HepG2 (cell line): ENCODE measurements around the gene FAM72C. TPM values are rescaled to one million over a fixed set of nuclear protein-coding genes. Genes with fewer than 3 reads are reported as not detected.
"Not testable (repeated sequence)": the region's sequence is repeated elsewhere in the genome, so short reads cannot be mapped to it uniquely, and the experiment has no call there.

Experiments used
- ATAC-seq: fragments of 200-7000 bp; cut with Tn5 transposase; 3 replicates; pipeline ENCODE4 v1.9.1; 2020; ENCODE audit warnings: mild to moderate bottlenecking, moderate library complexity
- BruUV-seq: library from RNA; stranded (reverse); fragments of 400-500 nt; replicated peaks from 2 replicates; lab custom pipeline; 2021; lab: Mats Ljungman, UMichigan
- CTCF ChIA-PET: fragments of 300-600 bp; formaldehyde crosslinking; extraction: SDS; loops from one replicate; lab custom pipeline; 2021; ENCODE audit warnings: low total read pairs, inconsistent platforms, low intra/inter-chr PET ratio; lab: Yijun Ruan, JAX
- POLR2A ChIA-PET: fragments of 350-600 bp; sonication (Branson Sonifier 250); formaldehyde crosslinking; loops from one replicate; lab custom pipeline; 2020; ENCODE audit warnings: antibody characterized with exemption, inconsistent platforms; lab: Yijun Ruan, JAX
- DNase-seq: peaks from one replicate; pipeline ENCODE4 v3.0.0-alpha.2; 2015; ENCODE audit warnings: low spot score
- FAIRE-seq: peaks from 3 replicates; lab custom pipeline; 2011; peaks lifted over from hg19 to GRCh38; lab: Jason Lieb, UNC
- H2AFZ ChIP-seq: one replicate; pipeline ENCODE4 v1.6.1; 2011; ENCODE audit warnings: low read length, inconsistent platforms
- H3K27ac ChIP-seq: fragments of 300-600 bp; 3 replicates; pipeline ENCODE4 v1.8.0; 2011; ENCODE audit warnings: mixed run types, mild to moderate bottlenecking, mixed read lengths, low read length, inconsistent platforms; ENCODE audit not compliant: insufficient read depth; ENCODE audit errors: extremely low read length
- H3K27me3 ChIP-seq, 2 experiments: fragments of 200-600 bp in 1 of 2; 2 replicates in 1 of 2; 3 replicates in 1 of 2; pipeline versions ENCODE4 v1.6.0 to v1.8.0; 2011; ENCODE audit warnings: low read length in 2 of 2, mild to moderate bottlenecking in 2 of 2, moderate library complexity in 2 of 2, inconsistent platforms in 1 of 2; ENCODE audit not compliant: insufficient read depth in 2 of 2, control insufficient read depth in 1 of 2
- H3K36me3 ChIP-seq, 2 experiments: fragments of 200-600 bp in 1 of 2; replicated peaks in 1 of 2; 2 replicates in 1 of 2; 3 replicates in 1 of 2; pipeline versions ENCODE4 v1.5.1 to v1.8.0; 2011; ENCODE audit warnings: low read length in 2 of 2, inconsistent platforms in 1 of 2; ENCODE audit not compliant: insufficient read depth in 2 of 2, control insufficient read depth in 1 of 2
- H3K4me1 ChIP-seq: 2 replicates; pipeline ENCODE4 v1.5.1; 2012; ENCODE audit warnings: low read length, inconsistent platforms; ENCODE audit not compliant: insufficient read depth
- H3K4me2 ChIP-seq: 2 replicates; pipeline ENCODE4 v1.6.0; 2011; ENCODE audit warnings: low read depth, low read length, inconsistent platforms
- H3K4me3 ChIP-seq, 3 experiments: fragments of 200-600 bp in 1 of 3; sonication (generic), shearing (Covaris generic) in 1 of 3; replicated peaks in 1 of 3; 2 replicates each; pipeline ENCODE4 v1.5.1; 2011 to 2016; ENCODE audit warnings: low read length in 3 of 3, inconsistent platforms in 2 of 3, low read depth in 2 of 3, mild to moderate bottlenecking in 2 of 3, control low read depth in 1 of 3, mixed read lengths in 1 of 3; ENCODE audit not compliant: insufficient read depth in 1 of 3
- H3K79me2 ChIP-seq: one replicate; pipeline ENCODE4 v1.6.1; 2011; ENCODE audit warnings: low read length, inconsistent platforms; ENCODE audit not compliant: insufficient read depth
- H3K9ac ChIP-seq: 2 replicates; pipeline ENCODE4 v1.6.0; 2011; ENCODE audit warnings: mild to moderate bottlenecking, low read depth, low read length, inconsistent platforms; ENCODE audit not compliant: insufficient read depth
- H3K9me3 ChIP-seq: 2 replicates; pipeline ENCODE4 v1.5.1; 2012; ENCODE audit warnings: mild to moderate bottlenecking, low read length
- H4K20me1 ChIP-seq: 2 replicates; pipeline ENCODE4 v1.6.0; 2011; ENCODE audit warnings: inconsistent platforms, mild to moderate bottlenecking, low read length, moderate library complexity; ENCODE audit not compliant: insufficient read depth
- WGBS: methylation state at CpG from one replicate; pipeline ENCODE4 v1.1.6; 2017; ENCODE audit warnings: low lambda C conversion rate; 5-methylcytosine and 5-hydroxymethylcytosine counted together
- in situ Hi-C: cut with HindIII; loops from 2 replicates; pipeline ENCODE4 v1.10.0; 2017; ENCODE audit warnings: low pct_unique_long_range_greater_than_20kb; ENCODE audit not compliant: extremely low pct_ligation_motif_present
- intact Hi-C: fragments of 100-400 bp; cut with micrococcal nuclease; formaldehyde crosslinking; loops from one replicate; pipeline ENCODE4 v1.10.0; 2022; ENCODE audit not compliant: unreplicated experiment
- polyA plus RNA-seq, 8 experiments: library from polyadenylated mRNA; depleted of rRNA in 3 of 8; stranded (reverse) in 7 of 8; unstranded in 1 of 8; fragments of >200 nt; fragmentation: Illumina TruSeq in 4 of 8; extraction: Trizol in 4 of 8; gene quantifications; 2 replicates each; pipeline versions ENCODE4 v1.2.1 to v1.2.3, GENCODE V29; 2011 to 2016; ENCODE audit warnings: low read depth in 4 of 8, missing spikeins in 1 of 8, mixed read lengths in 1 of 8; ENCODE audit not compliant: insufficient read depth in 1 of 8
- small RNA-seq, 3 experiments: library from RNA; depleted of rRNA; stranded (forward); fragments of <200 nt; gene quantifications; one replicate each; pipeline ENCODE3, GENCODE V24; 2012; ENCODE audit warnings: low read depth in 2 of 3, low replicate concordance in 1 of 3; ENCODE audit not compliant: insufficient read length in 3 of 3, insufficient read depth in 2 of 3
- total RNA-seq, 5 experiments: library from RNA; depleted of rRNA; stranded (reverse); fragments of >200 nt; fragmentation: Illumina TruSeq; extraction: Trizol; gene quantifications; 2 replicates each; pipeline ENCODE4 v1.2.3, GENCODE V29; 2016; ENCODE audit warnings: low read depth in 1 of 5

FAM72C gene
- total and polyA plus RNA-seq, 2 of the 13 experiments (the other 11 are each of a cell fraction or from before 2014, with no cell fraction given) = 2.8 to 3.9 TPM

DNA sequence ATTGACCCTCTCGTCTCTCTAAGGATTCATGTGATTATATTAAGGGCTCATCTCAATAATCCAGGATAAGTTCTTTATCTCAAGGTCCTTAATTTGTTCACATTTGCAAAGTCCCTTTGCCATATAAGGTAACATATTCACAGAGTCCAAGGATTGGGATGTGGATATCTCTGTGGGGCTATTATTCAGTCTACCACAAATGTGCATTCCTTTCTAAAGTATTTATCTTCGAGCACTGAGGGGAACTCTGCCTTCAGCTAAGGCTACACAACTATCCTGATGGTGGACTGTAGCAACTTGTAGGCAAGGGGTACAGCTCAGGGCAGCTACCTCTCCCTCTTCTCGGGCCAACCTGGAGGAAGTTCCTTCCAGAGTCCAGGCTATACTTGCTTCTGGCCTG, 53.2 kb downstream of the FAM72C start:
- POLR2A ChIA-PET, FAIRE-seq, H3K4me1 ChIP-seq, H4K20me1 ChIP-seq, H2AFZ ChIP-seq, H3K4me2 ChIP-seq, ATAC-seq, DNase-seq, in situ Hi-C loops, intact Hi-C loops, H3K9ac ChIP-seq, H3K27ac ChIP-seq, H3K4me3 ChIP-seq, H3K36me3 ChIP-seq, H3K27me3 ChIP-seq, H3K9me3 ChIP-seq, CTCF ChIA-PET, H3K79me2 ChIP-seq, BruUV-seq: not testable (repeated sequence)
- 0% methylated on average over 1 of the region's 3 CpGs for WGBS

DNA sequence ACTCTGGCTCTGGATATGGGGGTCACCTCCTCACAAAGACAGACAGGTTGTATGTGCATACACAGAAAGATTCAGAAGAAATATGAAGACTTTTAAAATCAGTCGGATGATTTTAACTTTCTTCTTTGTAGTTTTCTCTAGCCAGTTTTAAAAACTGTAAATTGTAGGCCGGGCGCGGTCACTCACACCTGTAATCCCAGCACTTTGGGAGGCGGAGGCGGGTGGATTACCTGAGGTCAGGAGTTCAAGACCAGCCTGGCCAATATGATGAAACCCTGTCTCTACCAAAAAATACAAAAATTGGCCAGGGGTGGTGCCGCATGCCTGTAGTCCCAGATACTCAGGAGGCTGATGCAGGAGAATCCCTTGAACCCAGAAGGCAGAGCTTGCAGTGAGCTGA, 58.1 kb downstream of the FAM72C start:
- H3K9ac ChIP-seq, H3K27ac ChIP-seq, H3K36me3 ChIP-seq, in situ Hi-C loops, FAIRE-seq, H3K4me3 ChIP-seq, H3K9me3 ChIP-seq, H3K27me3 ChIP-seq, H2AFZ ChIP-seq, intact Hi-C loops, H3K4me2 ChIP-seq, H3K79me2 ChIP-seq, DNase-seq, ATAC-seq, BruUV-seq, POLR2A ChIA-PET, CTCF ChIA-PET, H4K20me1 ChIP-seq, H3K4me1 ChIP-seq: not testable (repeated sequence)
- WGBS = 81% methylated on average over 7 of the region's 7 CpGs

Small RNAs within 50 kb of the gene (small RNA-seq; reads per million reads assigned to genes)
- gene HIST2H3PS2 = 0 reads per million in 3 experiments
